Pancreas (tissue), 10 donors: ENCODE data around the gene PRSS1. TPM values are rescaled to one million over a fixed set of nuclear protein-coding genes. Genes with fewer than 3 reads are reported as not detected.

Experiments used
- ATAC-seq, 4 donors: fragments of 200-7000 bp; cut with Tn5 transposase; one replicate each; pipeline versions ENCODE4 v1.8.0 to v1.9.1; 2020; ENCODE audit warnings: mild to moderate bottlenecking in 4 of 4, moderate library complexity in 4 of 4
- DNase-seq, 6 donors: peaks; one replicate each; pipeline ENCODE4 v3.0.0-alpha.2; 2020
- FAIRE-seq: peaks from 2 replicates; lab custom pipeline; 2012; peaks lifted over from hg19 to GRCh38; lab: Jason Lieb, UNC
- H3K27ac ChIP-seq, 4 donors: fragments of 200-600 bp; sonication (generic); 1 replicate in 3 of 4; 2 replicates in 1 of 4; pipeline versions ENCODE4 v1.5.0 to v1.8.0; 2020
- H3K27me3 ChIP-seq, 4 donors: fragments of 200-600 bp; one replicate each; pipeline ENCODE4 v1.8.0; 2021
- H3K36me3 ChIP-seq, 3 donors: fragments of 200-600 bp; sonication (generic) in 1 of 3; one replicate each; pipeline versions ENCODE4 v1.5.0 to v1.8.0; 2020 to 2021
- H3K4me1 ChIP-seq, 3 donors: fragments of 200-600 bp; one replicate each; pipeline ENCODE4 v1.8.0; 2021
- H3K4me3 ChIP-seq, 4 donors: fragments of 200-600 bp; sonication (generic) in 2 of 4; one replicate each; pipeline versions ENCODE4 v1.5.0 to v1.8.0; 2020 to 2021
- H3K9me3 ChIP-seq, 4 donors: fragments of 200-600 bp; one replicate each; pipeline ENCODE4 v1.8.0; 2021
- CTCF ChIP-seq, 4 donors: fragments of 200-600 bp; sonication (generic) in 3 of 4; IDR thresholded peaks; one replicate each; pipeline versions ENCODE4 v1.5.0 to v1.8.0; 2021; ENCODE audit warnings: antibody characterized with exemption in 4 of 4
- WGBS, 2 donors: extraction: QIAGEN DNeasy Blood & Tissue Kit; methylation state at CpG; one replicate each; pipeline ENCODE4 v1.1.7; 2013; 5-methylcytosine and 5-hydroxymethylcytosine counted together
- intact Hi-C, 3 donors: fragments of 100-400 bp; cut with DNase I; formaldehyde crosslinking; loops; one replicate each; pipeline versions ENCODE4 v1.11.1 to v1.14.2; 2022
- polyA plus RNA-seq, 2 donors: library from polyadenylated mRNA; stranded (reverse); fragments of 200-250 nt; gene quantifications; one replicate each; pipeline ENCODE4 v1.2.3, GENCODE V29; 2013
- total RNA-seq, 6 donors: library from RNA; stranded (reverse); fragmentation: NEBNext Ultra II Directional in 4 of 6; extraction: Animal tissue kit (Norgen Biotek cat#: 25700) in 4 of 6; gene quantifications; one replicate each; pipeline versions ENCODE4 v1.2.1 to v1.2.4, GENCODE V29; 2021 to 2023
- donor health status: healthy with polysubstance abuse.
- donor health status: DM: no; HTN: no; CAD: no; lungs with moderate emphysema.
- donor health status: DM: no; HTN: no; CAD: no.
- donor health status: control.
- donor health status: control.
- donor health status: Bipolar disorder and iron deficiency.
- donor health status: DM: yes; HTN: yes; CAD: no.
- donor health status: DM: no; HTN: no; CAD: no.
- donor health status: DM: no; HTN: no; CAD: no.
- donor health status: DM: yes; HTN: yes; CAD: no.

The PRSS1 gene
- total and polyA plus RNA-seq, 8 donors = 22,582 to 66,172 (median 41,529) TPM

- Histone ChIP-seq H3K27ac (no peak overlapping the region), H3K4me1 (no peaks in the 10 kb centered on the region), H3K9me3 (no peaks in the 10 kb centered on the region), H3K36me3 (no peaks in the 10 kb centered on the region), H3K27me3 (peaks cover 0 to 12% (median 0%) of the 10 kb centered on the region in 4 donors), H3K4me3 (peak overlapping the region; percentile 34 to 52 (median 38))
- DNase-seq = peak in 2 of 6 donors; percentile 73 to 78
- WGBS, 2 donors = 13 to 14% methylated on average over 64 to 74 of the region's 74 CpGs
- intact Hi-C loops = no loop called here
- TF ChIP-seq CTCF (IDR thresholded peaks at IDR 0.05) = no peak
- FAIRE-seq = no peak
- ATAC-seq = peak; percentile 49 to 73 (median 62)
These were observed 47.5 kb downstream of the PRSS1 start for GRCh38 chr7:142796501-142797390.

GRCh38 chr7:142797391-142798377, 48.4 kb downstream of the PRSS1 start:
- intact Hi-C loops = no loop called here
- TF ChIP-seq CTCF (IDR thresholded peaks at IDR 0.05) = no peak
- no peaks in the 10 kb centered on the region for H3K36me3 ChIP-seq
- H3K27ac ChIP-seq = peak overlapping the region in 1 of 4 donors; percentile 9
- 11 to 14% methylated on average over 33 of the region's 33 CpGs for WGBS, 2 donors
- peak in 1 of 6 donors; percentile 14 for DNase-seq
- peak overlapping the region; percentile 34 to 52 (median 38) for H3K4me3 ChIP-seq
- H3K9me3 ChIP-seq = no peaks in the 10 kb centered on the region
- no peaks in the 10 kb centered on the region for H3K4me1 ChIP-seq
- peaks cover 0 to 12% (median 0%) of the 10 kb centered on the region in 4 donors for H3K27me3 ChIP-seq
- FAIRE-seq = no peak
- ATAC-seq = peak; percentile 51 to 72 (median 60)

DNA sequence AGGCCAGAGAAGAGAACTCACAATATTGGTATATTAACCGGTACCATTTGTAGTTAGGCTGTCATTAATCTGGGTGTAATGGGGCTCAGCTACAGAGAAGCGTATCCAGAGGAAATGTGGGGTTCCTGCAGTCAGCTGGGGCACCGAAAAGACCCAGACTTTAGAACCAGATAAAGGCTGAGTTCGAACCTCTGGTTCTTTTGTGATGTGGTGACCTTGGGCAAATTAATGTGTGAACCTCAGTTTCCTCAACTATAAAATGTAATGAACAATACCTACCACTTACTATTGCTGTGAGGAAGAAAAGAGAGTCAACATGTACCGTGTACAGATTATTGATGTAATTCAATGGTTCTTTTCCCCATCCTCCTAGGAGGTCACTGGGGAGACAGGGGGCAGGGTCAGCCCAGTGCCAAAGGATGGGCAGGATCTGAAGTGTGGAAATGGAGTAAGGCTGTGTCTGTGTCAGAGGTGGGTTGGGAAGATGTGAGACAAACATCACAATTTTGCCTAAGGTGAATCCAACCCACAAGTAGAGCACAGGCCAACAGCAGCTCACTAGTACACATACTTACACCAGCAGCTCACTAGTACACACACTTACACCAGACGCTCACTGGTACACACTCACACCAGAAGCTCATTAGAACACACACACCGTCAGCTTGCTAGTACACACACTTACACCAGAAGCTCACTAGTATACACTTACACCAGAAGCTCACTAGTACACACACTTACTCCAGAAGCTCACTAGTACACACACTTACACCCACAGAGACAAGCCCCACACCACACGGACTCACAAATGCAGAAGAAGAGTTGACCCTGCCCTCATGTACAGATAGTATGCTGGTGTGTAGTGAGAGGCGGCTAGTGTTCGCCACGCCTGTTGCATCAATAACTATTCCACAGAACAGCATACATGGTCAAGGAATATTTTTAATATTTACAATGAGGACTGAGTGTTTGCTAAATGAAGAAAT, 49.5 kb downstream of the PRSS1 start:
- FAIRE-seq = no peak

More for the DNA sequence above, 49.5 kb downstream of the PRSS1 start:
- no peaks in the 10 kb centered on the region for H3K36me3 ChIP-seq
- H3K4me1 ChIP-seq = no peaks in the 10 kb centered on the region
- DNase-seq = no peak
- no peak overlapping the region for H3K27ac ChIP-seq
- no peak for TF ChIP-seq CTCF (IDR thresholded peaks at IDR 0.05)
- H3K4me3 ChIP-seq = no peak overlapping the region
- no peak for ATAC-seq
- no peaks in the 10 kb centered on the region for H3K9me3 ChIP-seq
- peaks cover 0 to 12% (median 0%) of the 10 kb centered on the region in 4 donors for H3K27me3 ChIP-seq
- 85 to 93% methylated on average over 11 of the region's 11 CpGs for WGBS, 2 donors
- intact Hi-C loops = no loop called here
